ENCODE measurements around the gene L2HGDH.

GRCh38 chr14:50319721-50320120, 7.7 kb upstream of the L2HGDH start:
- TF ChIP-seq CTCF (IDR thresholded peaks at IDR 0.05; ENCODE audit: insufficient read depth, low read length) (no peak), SPI1 (IDR thresholded peaks at IDR 0.05; ENCODE audit: borderline replicate concordance, low read depth) (no peak), POLR2AphosphoS5 (IDR thresholded peaks at IDR 0.05; ENCODE audit: low read depth) (no peak)
